Body of pancreas (tissue), 4 donors: Measurements from ENCODE around the gene CLDN5. TPM values are rescaled to one million over a fixed set of nuclear protein-coding genes. Genes with fewer than 3 reads are reported as not detected.

Source experiments
- ATAC-seq: fragments of 150-250 bp; one replicate; pipeline ENCODE4 v1.9.1; 2016
- DNase-seq, 4 donors: peaks; one replicate each; pipeline ENCODE4 v3.0.0-alpha.2; 2019
- H3K27ac ChIP-seq, 4 donors: fragments of 200-600 bp; sonication (generic); 1 replicate in 3 of 4; 2 replicates in 1 of 4; pipeline versions ENCODE4 v1.5.1 to v1.6.1; 2016 to 2019; ENCODE audit warnings: mild to moderate bottlenecking in 1 of 4, mixed read lengths in 1 of 4, moderate library complexity in 1 of 4
- H3K27me3 ChIP-seq, 2 donors: fragments of 200-600 bp; sonication (generic); one replicate each; pipeline ENCODE4 v1.6.0; 2016; ENCODE audit warnings: mild to moderate bottlenecking in 1 of 2
- H3K36me3 ChIP-seq, 2 donors: fragments of 200-600 bp; sonication (generic); replicated peaks in 1 of 2; 2 replicates each; pipeline ENCODE4 v1.5.1; 2016; ENCODE audit warnings: low read depth in 2 of 2; ENCODE audit not compliant: insufficient read depth in 1 of 2
- H3K4me1 ChIP-seq: fragments of 200-600 bp; sonication (generic); one replicate; pipeline ENCODE4 v1.6.0; 2016
- H3K4me3 ChIP-seq, 2 donors: fragments of 200-600 bp; sonication (generic); 1 replicate in 1 of 2; 2 replicates in 1 of 2; pipeline ENCODE4 v1.5.1; 2016 to 2019
- H3K9me3 ChIP-seq, 3 donors: fragments of 200-600 bp; sonication (generic); 1 replicate in 2 of 3; 2 replicates in 1 of 3; pipeline ENCODE4 v1.5.1; 2016
- POLR2A ChIP-seq, 3 donors: fragments of 450-650 bp; IDR thresholded peaks; one replicate each; pipeline ENCODE4 v1.6.1; 2016; ENCODE audit warnings: antibody characterized with exemption in 3 of 3, mild to moderate bottlenecking in 2 of 3
- WGBS, 2 donors: methylation state at CpG; one replicate each; pipeline ENCODE4 v1.1.5; 2017; 5-methylcytosine and 5-hydroxymethylcytosine counted together
- intact Hi-C: fragments of 100-400 bp; cut with DNase I; formaldehyde crosslinking; loops from one replicate; pipeline ENCODE4 v1.15.1; 2023
- total RNA-seq, 2 donors: library from RNA; depleted of rRNA; stranded (reverse); fragments of >200 nt; gene quantifications; one replicate each; pipeline ENCODE4 v1.1.0, GENCODE V29; 2016
- TF ChIP-seq, protein P1 (sequence below), 7 experiments: fragments of 450-650 bp in 4 of 7; fragments of 200-600 bp in 3 of 7; sonication (generic) in 3 of 7; IDR thresholded peaks; one replicate each; pipeline ENCODE4 v1.5.1; 2016 to 2019; ENCODE audit warnings: antibody characterized with exemption in 7 of 7

CLDN5 gene, protein sequence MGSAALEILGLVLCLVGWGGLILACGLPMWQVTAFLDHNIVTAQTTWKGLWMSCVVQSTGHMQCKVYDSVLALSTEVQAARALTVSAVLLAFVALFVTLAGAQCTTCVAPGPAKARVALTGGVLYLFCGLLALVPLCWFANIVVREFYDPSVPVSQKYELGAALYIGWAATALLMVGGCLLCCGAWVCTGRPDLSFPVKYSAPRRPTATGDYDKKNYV
- 10 to 100 TPM; 36.9 to 80.4 TPM for total RNA-seq

DNA sequence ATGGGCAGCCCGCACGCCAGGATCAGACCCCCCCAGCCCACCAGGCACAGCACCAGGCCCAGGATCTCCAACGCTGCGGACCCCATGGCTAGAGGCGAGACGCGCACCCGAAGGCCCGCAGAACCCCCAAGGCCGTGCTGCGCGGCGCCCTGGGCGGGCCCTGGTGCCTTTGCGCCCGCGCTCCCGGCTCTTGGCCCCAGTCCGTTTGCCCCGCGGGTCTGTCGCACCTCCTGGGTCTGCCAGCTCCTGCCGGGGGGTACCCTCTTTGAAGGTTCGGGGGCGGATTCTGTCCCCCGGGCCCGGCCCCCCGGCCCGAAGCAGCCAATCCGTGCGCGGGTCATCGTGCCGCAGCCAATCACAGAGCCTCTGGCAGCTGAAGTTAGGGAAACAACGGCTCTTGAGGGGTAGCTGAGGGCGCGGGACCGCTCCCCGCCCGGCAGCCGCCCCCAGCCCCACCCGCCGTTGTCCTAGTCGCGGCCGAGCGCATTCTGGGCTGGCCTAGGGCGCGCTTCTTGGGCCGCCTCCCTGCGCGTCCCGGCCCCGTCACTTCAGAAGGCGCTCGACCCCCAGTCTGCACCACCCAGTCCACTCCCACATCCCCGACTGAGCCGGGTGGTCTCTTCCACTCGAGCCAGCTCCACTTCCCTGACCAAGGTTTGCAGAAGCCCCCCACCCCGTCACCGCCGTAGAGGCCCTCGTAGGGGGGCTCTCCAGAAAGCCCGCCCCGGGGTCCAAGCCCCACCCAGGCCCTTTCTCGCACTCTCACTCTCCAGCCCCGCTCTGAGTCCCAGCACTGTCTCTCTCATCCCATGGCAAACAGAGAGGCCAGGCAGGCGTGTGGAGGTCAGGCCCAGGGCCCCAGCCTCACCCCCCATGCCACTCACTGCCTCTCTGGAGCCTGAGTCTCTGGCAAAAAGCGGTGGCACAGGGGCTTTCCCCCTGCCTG, at the start of gene CLDN5:
TSS of gene CLDN5 (minus strand) at position 241 of the 946 bp plus-strand sequence. CDS start at position 86, 155 bp downstream.
- H3K4me1 ChIP-seq, result peaks cover 16% of the 10 kb centered on the region
- TF ChIP-seq POLR2A (IDR thresholded peaks at IDR 0.05), result peak in 1 of 3 donors; percentile 33
- TF ChIP-seq, protein P1, sequence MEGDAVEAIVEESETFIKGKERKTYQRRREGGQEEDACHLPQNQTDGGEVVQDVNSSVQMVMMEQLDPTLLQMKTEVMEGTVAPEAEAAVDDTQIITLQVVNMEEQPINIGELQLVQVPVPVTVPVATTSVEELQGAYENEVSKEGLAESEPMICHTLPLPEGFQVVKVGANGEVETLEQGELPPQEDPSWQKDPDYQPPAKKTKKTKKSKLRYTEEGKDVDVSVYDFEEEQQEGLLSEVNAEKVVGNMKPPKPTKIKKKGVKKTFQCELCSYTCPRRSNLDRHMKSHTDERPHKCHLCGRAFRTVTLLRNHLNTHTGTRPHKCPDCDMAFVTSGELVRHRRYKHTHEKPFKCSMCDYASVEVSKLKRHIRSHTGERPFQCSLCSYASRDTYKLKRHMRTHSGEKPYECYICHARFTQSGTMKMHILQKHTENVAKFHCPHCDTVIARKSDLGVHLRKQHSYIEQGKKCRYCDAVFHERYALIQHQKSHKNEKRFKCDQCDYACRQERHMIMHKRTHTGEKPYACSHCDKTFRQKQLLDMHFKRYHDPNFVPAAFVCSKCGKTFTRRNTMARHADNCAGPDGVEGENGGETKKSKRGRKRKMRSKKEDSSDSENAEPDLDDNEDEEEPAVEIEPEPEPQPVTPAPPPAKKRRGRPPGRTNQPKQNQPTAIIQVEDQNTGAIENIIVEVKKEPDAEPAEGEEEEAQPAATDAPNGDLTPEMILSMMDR (IDR thresholded peaks at IDR 0.05), result no peak
- intact Hi-C loops, result no loop called here
- no peaks in the 10 kb centered on the region for H3K36me3 ChIP-seq
- H3K4me3 ChIP-seq, result no peak within 1 kb of the TSS
- ATAC-seq (peak; percentile 36), DNase-seq (no peak)
- no peaks in the 10 kb centered on the region for H3K9me3 ChIP-seq
- 3% methylated on average over 11 to 68 of the region's 69 CpGs for WGBS, 2 donors
- peaks cover 0 to 7% of the 10 kb centered on the region in 2 donors for H3K27me3 ChIP-seq
- peak within 1 kb of the TSS in 2 of 4 donors; percentile 1 to 36 for H3K27ac ChIP-seq

DNA sequence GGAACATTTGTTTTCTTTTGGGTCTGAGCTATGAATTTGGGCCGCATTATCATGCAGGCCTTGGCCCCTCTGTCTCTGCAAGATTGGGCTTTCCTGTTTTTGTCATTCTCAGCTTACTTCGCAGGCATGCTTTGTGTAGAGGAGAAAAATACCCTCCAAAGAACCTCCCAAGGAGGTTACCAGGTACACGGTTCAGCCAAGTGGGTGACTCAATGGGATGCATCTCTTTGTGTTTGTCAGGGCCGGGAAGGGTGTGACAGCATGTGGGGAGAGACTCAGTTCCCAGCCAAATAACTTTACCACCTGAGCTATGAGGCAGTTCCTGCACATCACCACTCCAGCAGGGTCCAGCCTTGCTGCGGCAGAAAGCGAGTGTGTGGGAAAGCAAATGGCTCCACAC, 47.8 kb upstream of the CLDN5 start:
- WGBS, 2 donors, result 78 to 80% methylated on average over 6 of the region's 6 CpGs
- no peak for TF ChIP-seq POLR2A (IDR thresholded peaks at IDR 0.05)
- TF ChIP-seq, protein P1 (IDR thresholded peaks at IDR 0.05), result no peak
- no peaks in the 10 kb centered on the region for H3K4me1 ChIP-seq
- H3K27ac ChIP-seq, result no peak overlapping the region
- no peaks in the 10 kb centered on the region for H3K27me3 ChIP-seq
- intact Hi-C loops, result no loop called here
- no peaks in the 10 kb centered on the region for H3K9me3 ChIP-seq
- ATAC-seq, result no peak
- H3K4me3 ChIP-seq, result no peak overlapping the region
- DNase-seq, result no peak
- H3K36me3 ChIP-seq, result no peaks in the 10 kb centered on the region

DNA sequence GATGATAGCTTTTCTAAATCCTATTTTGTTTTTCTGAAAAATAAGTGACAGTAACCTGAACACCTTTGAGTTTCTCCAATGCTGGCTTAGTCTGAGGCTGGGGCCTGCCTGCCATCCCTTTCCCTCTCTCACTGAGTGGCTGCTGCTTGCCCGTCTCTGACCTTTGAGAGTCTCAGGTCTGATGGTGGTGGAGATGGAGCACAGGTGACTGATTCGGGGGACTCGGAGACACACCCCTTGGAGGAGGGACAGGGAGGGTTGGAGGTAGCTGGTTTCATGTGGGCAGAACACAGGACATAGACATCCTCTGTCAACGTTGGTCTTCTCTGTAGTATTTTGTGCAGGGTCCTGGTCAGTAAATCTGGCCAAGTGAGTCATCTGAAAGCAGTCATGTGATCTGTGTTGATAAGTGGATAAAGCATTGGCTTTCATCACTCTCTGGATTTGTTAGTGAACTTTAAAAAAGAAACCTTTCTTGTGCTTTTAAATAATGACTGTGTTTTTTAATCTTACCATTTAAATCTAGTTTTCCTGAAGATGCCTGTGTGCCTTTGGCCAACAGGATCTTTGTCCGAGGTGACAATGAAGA, 47.1 kb upstream of the CLDN5 start:
- no peak for TF ChIP-seq POLR2A (IDR thresholded peaks at IDR 0.05)
- TF ChIP-seq, protein P1 (IDR thresholded peaks at IDR 0.05), result no peak
- DNase-seq (no peak), ATAC-seq (no peak)
- Histone ChIP-seq H3K36me3 (no peaks in the 10 kb centered on the region), H3K4me3 (no peak overlapping the region), H3K27me3 (no peaks in the 10 kb centered on the region), H3K4me1 (no peaks in the 10 kb centered on the region), H3K9me3 (no peaks in the 10 kb centered on the region), H3K27ac (no peak overlapping the region)
- WGBS, 2 donors, result 54 to 56% methylated on average over 5 of the region's 5 CpGs
- intact Hi-C loops, result no loop called here

DNA sequence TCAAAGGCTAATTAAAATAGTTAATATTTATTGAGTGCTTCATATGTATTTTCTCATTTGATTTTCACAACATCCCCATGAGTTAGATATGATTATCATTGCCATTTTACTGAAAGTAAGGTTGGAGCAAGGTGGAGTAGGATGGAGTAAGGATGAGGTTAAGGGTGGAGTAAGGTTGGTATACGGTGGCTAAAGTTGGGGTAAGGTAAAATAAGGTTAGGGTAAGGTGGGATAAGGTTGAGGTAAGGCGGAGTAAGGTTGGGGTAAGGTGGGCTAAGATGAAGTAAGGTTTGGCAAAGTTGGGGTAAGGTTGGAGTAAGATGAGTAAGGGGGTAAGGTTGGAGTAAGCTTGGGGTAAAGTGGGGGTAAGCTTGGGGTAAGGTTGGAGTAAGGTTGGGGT, 45.8 kb upstream of the CLDN5 start:
- DNase-seq (no peak), ATAC-seq (no peak)
- TF ChIP-seq, protein P1 (IDR thresholded peaks at IDR 0.05), result no peak
- TF ChIP-seq POLR2A (IDR thresholded peaks at IDR 0.05), result no peak
- WGBS, 2 donors, result 63 to 70% methylated on average over 2 of the region's 2 CpGs
- Histone ChIP-seq H3K36me3 (no peaks in the 10 kb centered on the region), H3K4me1 (no peaks in the 10 kb centered on the region), H3K4me3 (no peak overlapping the region), H3K27ac (no peak overlapping the region), H3K27me3 (no peaks in the 10 kb centered on the region), H3K9me3 (no peaks in the 10 kb centered on the region)
- intact Hi-C loops, result no loop called here
